ENCODE measurements around the gene NXPH3.

The NXPH3 gene

GRCh38 chr17:49624896-49625295, 49.2 kb downstream of the NXPH3 start:
- H4K20me1 ChIP-seq (ENCODE audit: insufficient read depth, low read length), result peaks cover 16% of the 10 kb centered on the region
- peaks cover 9% of the 10 kb centered on the region; the same call in 1 of the 2 replicates for H3K79me2 ChIP-seq (ENCODE audit: low read length)
- no peak overlapping the region for H3K9ac ChIP-seq (ENCODE audit: low read length)
- H3K4me3 ChIP-seq (ENCODE audit: low read length), result no peak overlapping the region
- no peak overlapping the region for H2AFZ ChIP-seq (ENCODE audit: low read depth, low read length)
- no peaks in the 10 kb centered on the region for H3K27me3 ChIP-seq (ENCODE audit: low read depth, low read length)
- TF ChIP-seq EZH2phosphoT487 (IDR thresholded peaks at IDR 0.05; ENCODE audit: low read depth) (no peak), CTCF (IDR thresholded peaks at IDR 0.05; ENCODE audit: low read depth, low read length) (no peak)
- H3K27ac ChIP-seq (ENCODE audit: low read length), result no peak overlapping the region
- no peaks in the 10 kb centered on the region for H3K9me3 ChIP-seq (ENCODE audit: insufficient read depth, low read length)
- no peaks in the 10 kb centered on the region for H3K4me1 ChIP-seq (ENCODE audit: low read length)
- no peak overlapping the region for H3K4me2 ChIP-seq (ENCODE audit: low read length)
- peaks cover 13% of the 10 kb centered on the region for H3K36me3 ChIP-seq (replicated peaks; ENCODE audit: low read depth, low read length)

- Histone ChIP-seq H3K4me2 (ENCODE audit: low read length) (no peak overlapping the region), H3K27me3 (ENCODE audit: low read depth, low read length) (no peaks in the 10 kb centered on the region), H4K20me1 (ENCODE audit: insufficient read depth, low read length) (peaks cover 19% of the 10 kb centered on the region; the same call in 1 of the 2 replicates), H3K9ac (ENCODE audit: low read length) (no peak overlapping the region), H2AFZ (ENCODE audit: low read depth, low read length) (no peak overlapping the region), H3K27ac (ENCODE audit: low read length) (no peak overlapping the region), H3K36me3 (replicated peaks; ENCODE audit: low read depth, low read length) (peaks cover 5% of the 10 kb centered on the region), H3K4me3 (ENCODE audit: low read length) (no peak overlapping the region), H3K79me2 (ENCODE audit: low read length) (peaks cover 12% of the 10 kb centered on the region; the same call in 1 of the 2 replicates), H3K9me3 (ENCODE audit: insufficient read depth, low read length) (no peaks in the 10 kb centered on the region), H3K4me1 (ENCODE audit: low read length) (0 out of 2 replicates have a peak, but pooled peaks cover 6% of the 10 kb centered on the region)
- no peak for TF ChIP-seq CTCF (IDR thresholded peaks at IDR 0.05; ENCODE audit: low read depth, low read length)
These were observed 53.8 kb downstream of the NXPH3 start for GRCh38 chr17:49629447-49629846.

- Histone ChIP-seq H3K9me3 (ENCODE audit: insufficient read depth, low read length) (no peaks in the 10 kb centered on the region), H3K9ac (ENCODE audit: low read length) (no peak overlapping the region), H4K20me1 (ENCODE audit: insufficient read depth, low read length) (peaks cover 27% of the 10 kb centered on the region; the same call in 1 of the 2 replicates), H3K4me2 (ENCODE audit: low read length) (no peak overlapping the region), H3K4me3 (ENCODE audit: low read length) (no peak overlapping the region), H3K27me3 (ENCODE audit: low read depth, low read length) (no peaks in the 10 kb centered on the region), H3K4me1 (ENCODE audit: low read length) (0 out of 2 replicates have a peak, but pooled peaks cover 11% of the 10 kb centered on the region), H3K36me3 (replicated peaks; ENCODE audit: low read depth, low read length) (peaks cover 5% of the 10 kb centered on the region), H2AFZ (ENCODE audit: low read depth, low read length) (no peak overlapping the region), H3K27ac (ENCODE audit: low read length) (no peak overlapping the region), H3K79me2 (ENCODE audit: low read length) (peaks cover 12% of the 10 kb centered on the region; the same call in 1 of the 2 replicates)
- TF ChIP-seq EZH2phosphoT487 (IDR thresholded peaks at IDR 0.05; ENCODE audit: low read depth), result no peak
- TF ChIP-seq CTCF (IDR thresholded peaks at IDR 0.05; ENCODE audit: low read depth, low read length), result no peak
These were observed 54.6 kb downstream of the NXPH3 start for GRCh38 chr17:49630113-49630900.

GRCh38 chr17:49631496-49631895, 55.8 kb downstream of the NXPH3 start:
- Histone ChIP-seq H3K36me3 (replicated peaks; ENCODE audit: low read depth, low read length) (peaks cover 5% of the 10 kb centered on the region), H3K4me1 (ENCODE audit: low read length) (0 out of 2 replicates have a peak, but pooled peaks cover 11% of the 10 kb centered on the region), H3K4me3 (ENCODE audit: low read length) (no peak overlapping the region), H3K4me2 (ENCODE audit: low read length) (no peak overlapping the region), H3K27ac (ENCODE audit: low read length) (no peak overlapping the region), H3K27me3 (ENCODE audit: low read depth, low read length) (no peaks in the 10 kb centered on the region), H3K9me3 (ENCODE audit: insufficient read depth, low read length) (no peaks in the 10 kb centered on the region), H2AFZ (ENCODE audit: low read depth, low read length) (no peak overlapping the region), H3K79me2 (ENCODE audit: low read length) (peaks cover 12% of the 10 kb centered on the region; the same call in 1 of the 2 replicates), H4K20me1 (ENCODE audit: insufficient read depth, low read length) (peaks cover 27% of the 10 kb centered on the region; the same call in 1 of the 2 replicates), H3K9ac (ENCODE audit: low read length) (no peak overlapping the region)
- TF ChIP-seq CTCF (IDR thresholded peaks at IDR 0.05; ENCODE audit: low read depth, low read length), result no peak
- TF ChIP-seq EZH2phosphoT487 (IDR thresholded peaks at IDR 0.05; ENCODE audit: low read depth), result no peak
